ENCODE data around the gene SBK1. TPM values are rescaled to one million over a fixed set of nuclear protein-coding genes. Genes with fewer than 3 reads are reported as not detected.
"Not testable (repeated sequence)": the region's sequence is repeated elsewhere in the genome, so short reads cannot be mapped to it uniquely, and the experiment has no call there.

SBK1 gene
- total RNA-seq, 1 donor from 2014 or later: 22.9 TPM

- not testable (repeated sequence) for DNase-seq (ENCODE audit: low spot score); H3K4me1 Mint-ChIP-seq (ENCODE audit: unreplicated experiment); H3K9me3 Mint-ChIP-seq (ENCODE audit: unreplicated experiment); H3K4me3 Mint-ChIP-seq (ENCODE audit: unreplicated experiment); H3K36me3 Mint-ChIP-seq (ENCODE audit: low read depth, unreplicated experiment); H3K27me3 Mint-ChIP-seq (ENCODE audit: unreplicated experiment); H3K27ac Mint-ChIP-seq (ENCODE audit: unreplicated experiment)
Measured at GRCh38 chr16:28336940-28337710, 44.8 kb downstream of the SBK1 start.

DNA sequence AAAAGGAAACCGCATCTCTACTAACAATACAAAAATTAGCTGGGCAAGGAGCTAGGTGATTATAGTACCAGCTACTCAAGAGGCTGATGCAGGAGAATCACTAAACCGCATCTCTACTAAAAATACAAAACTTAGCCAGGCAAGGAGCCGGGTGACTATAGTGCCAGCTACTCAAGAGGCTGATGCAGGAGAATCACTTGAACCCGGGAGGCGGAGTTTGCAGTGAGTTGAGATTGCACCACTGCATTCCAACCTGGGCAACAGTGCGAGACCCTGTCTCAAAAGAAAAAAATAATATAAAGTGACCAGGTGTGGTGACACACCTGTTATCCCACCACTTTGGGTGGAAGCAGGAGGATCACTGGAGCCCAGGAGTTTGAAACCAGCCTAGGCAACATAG, 45.9 kb downstream of the SBK1 start:
- not testable (repeated sequence) for DNase-seq (ENCODE audit: low spot score); H3K36me3 Mint-ChIP-seq (ENCODE audit: low read depth, unreplicated experiment); H3K4me1 Mint-ChIP-seq (ENCODE audit: unreplicated experiment); H3K9me3 Mint-ChIP-seq (ENCODE audit: unreplicated experiment); H3K27me3 Mint-ChIP-seq (ENCODE audit: unreplicated experiment); H3K27ac Mint-ChIP-seq (ENCODE audit: unreplicated experiment); H3K4me3 Mint-ChIP-seq (ENCODE audit: unreplicated experiment)

DNA sequence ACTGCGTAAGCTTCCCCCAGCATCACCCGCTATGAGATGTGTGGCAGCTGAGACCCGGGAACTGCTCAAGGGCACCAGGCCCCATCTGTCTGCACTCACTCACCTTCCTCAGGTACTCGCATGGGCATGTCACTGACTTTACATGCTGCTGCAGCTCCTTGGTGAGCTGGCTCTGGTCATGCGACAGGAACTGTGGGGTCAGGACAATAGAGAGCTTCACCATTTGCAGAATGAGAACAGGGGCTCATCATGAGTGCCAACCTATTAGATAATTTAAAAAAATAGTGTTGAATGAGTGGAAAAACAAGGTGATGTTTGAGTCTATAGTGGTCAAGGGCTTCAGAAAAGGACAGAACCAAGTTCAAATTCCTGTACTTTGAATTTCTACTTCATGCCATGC, 70.3 kb downstream of the SBK1 start:
- H3K4me1 Mint-ChIP-seq (ENCODE audit: unreplicated experiment); DNase-seq (ENCODE audit: low spot score); H3K9me3 Mint-ChIP-seq (ENCODE audit: unreplicated experiment); H3K4me3 Mint-ChIP-seq (ENCODE audit: unreplicated experiment); H3K36me3 Mint-ChIP-seq (ENCODE audit: low read depth, unreplicated experiment); H3K27ac Mint-ChIP-seq (ENCODE audit: unreplicated experiment); H3K27me3 Mint-ChIP-seq (ENCODE audit: unreplicated experiment): not testable (repeated sequence)

- H3K4me3 Mint-ChIP-seq (ENCODE audit: unreplicated experiment); H3K4me1 Mint-ChIP-seq (ENCODE audit: unreplicated experiment); H3K27ac Mint-ChIP-seq (ENCODE audit: unreplicated experiment); DNase-seq (ENCODE audit: low spot score); H3K9me3 Mint-ChIP-seq (ENCODE audit: unreplicated experiment); H3K36me3 Mint-ChIP-seq (ENCODE audit: low read depth, unreplicated experiment); H3K27me3 Mint-ChIP-seq (ENCODE audit: unreplicated experiment): not testable (repeated sequence)
Measured at GRCh38 chr16:28363408-28363807, 71.1 kb downstream of the SBK1 start, which contains the start of gene NPIPB6. Gene NPIPB6 (minus strand): TSS chr16:28363508. CDS start chr16:28362822, 686 bp downstream.

- H3K4me3 Mint-ChIP-seq (ENCODE audit: unreplicated experiment); H3K4me1 Mint-ChIP-seq (ENCODE audit: unreplicated experiment); H3K27me3 Mint-ChIP-seq (ENCODE audit: unreplicated experiment); H3K36me3 Mint-ChIP-seq (ENCODE audit: low read depth, unreplicated experiment); H3K9me3 Mint-ChIP-seq (ENCODE audit: unreplicated experiment); DNase-seq (ENCODE audit: low spot score); H3K27ac Mint-ChIP-seq (ENCODE audit: unreplicated experiment): not testable (repeated sequence)
Measured at GRCh38 chr16:28364268-28365173, 72.2 kb downstream of the SBK1 start.

DNA sequence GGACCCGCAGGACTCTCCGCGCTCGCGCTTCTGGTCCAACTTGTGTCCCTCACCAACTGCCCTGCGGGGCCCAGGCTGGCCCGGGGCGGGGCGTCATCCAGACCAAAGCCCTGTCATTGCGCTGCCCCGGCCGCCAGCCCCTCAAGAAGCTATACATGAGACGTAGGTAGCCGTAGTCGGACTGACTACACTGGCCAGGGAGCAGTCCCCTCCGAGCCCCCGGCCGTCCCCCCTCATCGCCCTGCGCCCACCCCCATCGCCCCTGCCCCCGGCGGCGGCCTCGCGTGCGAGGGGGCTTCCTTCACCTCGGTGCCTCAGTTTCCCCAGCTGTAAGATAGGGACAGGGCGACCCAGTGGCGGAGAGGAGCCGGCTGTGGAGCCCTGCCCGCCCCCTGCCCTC, 75.6 kb downstream of the SBK1 start:
- H3K27ac Mint-ChIP-seq (ENCODE audit: unreplicated experiment); H3K36me3 Mint-ChIP-seq (ENCODE audit: low read depth, unreplicated experiment); H3K4me1 Mint-ChIP-seq (ENCODE audit: unreplicated experiment); H3K27me3 Mint-ChIP-seq (ENCODE audit: unreplicated experiment); H3K4me3 Mint-ChIP-seq (ENCODE audit: unreplicated experiment); DNase-seq (ENCODE audit: low spot score); H3K9me3 Mint-ChIP-seq (ENCODE audit: unreplicated experiment): not testable (repeated sequence)

Other genes starting within 250 kb of the SBK1 start
- gene GSG1L, start 228.8 kb upstream of the SBK1 start, total RNA-seq (ENCODE audit: unreplicated experiment): 0.38 TPM
- 155 TPM for gene XPO6, start 80.6 kb upstream of the SBK1 start, total RNA-seq (ENCODE audit: unreplicated experiment)
- gene NPIPB6, start 71.0 kb downstream of the SBK1 start, total RNA-seq (ENCODE audit: unreplicated experiment): 1.5 TPM
- 35.6 TPM for gene EIF3CL, start 111.3 kb downstream of the SBK1 start, total RNA-seq (ENCODE audit: unreplicated experiment)
- gene NPIPB7, start 179.8 kb downstream of the SBK1 start, total RNA-seq (ENCODE audit: unreplicated experiment): not detected
- 33.6 TPM for gene CLN3, start 199.5 kb downstream of the SBK1 start, total RNA-seq (ENCODE audit: unreplicated experiment)
- 6.8 TPM for gene APOBR, start 202.1 kb downstream of the SBK1 start, total RNA-seq (ENCODE audit: unreplicated experiment)
- not detected for gene IL27, start 214.3 kb downstream of the SBK1 start, total RNA-seq (ENCODE audit: unreplicated experiment)
- not detected for gene NUPR1, start 246.4 kb downstream of the SBK1 start, total RNA-seq (ENCODE audit: unreplicated experiment)

All from endothelial cell (in vitro differentiated cells).